HG03571 (cell line): ENCODE results near the gene EN1.

Source experiments
- ATAC-seq: cut with Tn5 transposase; IDR thresholded peaks from one replicate; pipeline ENCODE4 v1.9.1; 2021; ENCODE audit not compliant: unreplicated experiment

The EN1 gene

GRCh38 chr2:118846953-118847761 lies at the start of gene EN1:
Gene EN1, minus strand, starts transcription at chr2:118847648. Its CDS starts 481 bp downstream, at chr2:118847167.
- ATAC-seq: no peak

GRCh38 chr2:118893100-118893499 lies 45.7 kb upstream of the EN1 start:
- ATAC-seq: no peak

- no peak for ATAC-seq
Measured at GRCh38 chr2:118889995-118890394, 42.5 kb upstream of the EN1 start.

- no peak for ATAC-seq
Measured at GRCh38 chr2:118883792-118884191, 36.3 kb upstream of the EN1 start.

- ATAC-seq: no peak
Measured at GRCh38 chr2:118882693-118883336, 35.4 kb upstream of the EN1 start.

- ATAC-seq: peak; percentile 84
Measured at GRCh38 chr2:118881490-118882129, 34.2 kb upstream of the EN1 start.

GRCh38 chr2:118880501-118880900 lies 33.1 kb upstream of the EN1 start:
- ATAC-seq: no peak

- ATAC-seq: no peak
Measured at GRCh38 chr2:118878531-118879149, 31.2 kb upstream of the EN1 start.

- no peak for ATAC-seq
Measured at GRCh38 chr2:118875318-118875717, 27.9 kb upstream of the EN1 start.

GRCh38 chr2:118874324-118874723 lies 26.9 kb upstream of the EN1 start:
- no peak for ATAC-seq

- peak; percentile 94 for ATAC-seq
Measured at GRCh38 chr2:118865106-118865505, 17.7 kb upstream of the EN1 start.

GRCh38 chr2:118864207-118864606 lies 16.8 kb upstream of the EN1 start:
- ATAC-seq: no peak

GRCh38 chr2:118861731-118862130 lies 14.3 kb upstream of the EN1 start:
- no peak for ATAC-seq

- ATAC-seq: no peak
Measured at GRCh38 chr2:118861242-118861641, 13.8 kb upstream of the EN1 start.

GRCh38 chr2:118860506-118860905 lies 13.1 kb upstream of the EN1 start:
- no peak for ATAC-seq

GRCh38 chr2:118859157-118859770 lies 11.8 kb upstream of the EN1 start:
- ATAC-seq: no peak

GRCh38 chr2:118858485-118859156 lies 11.2 kb upstream of the EN1 start:
- ATAC-seq: no peak

GRCh38 chr2:118857677-118858484 lies 10.4 kb upstream of the EN1 start:
- ATAC-seq: no peak

GRCh38 chr2:118856978-118857676 lies 9.7 kb upstream of the EN1 start:
- ATAC-seq: no peak
